GM12892 (cell line): ENCODE results near the gene CDC14B.
"Not testable (repeated sequence)": the region's sequence is repeated elsewhere in the genome, so short reads cannot be mapped to it uniquely, and the experiment has no call there.

Source experiments
- DNase-seq: peaks from one replicate; pipeline ENCODE4 v3.0.0; 2011; ENCODE audit not compliant: insufficient read length
- FAIRE-seq: peaks from 2 replicates; lab custom pipeline; 2011; peaks lifted over from hg19 to GRCh38; lab: Jason Lieb, UNC
- POLR2A ChIP-seq: IDR thresholded peaks from 2 replicates; pipeline ENCODE4 v1.6.1; 2011; ENCODE audit warnings: low read depth, low read length, control low read depth
- POLR2AphosphoS5 ChIP-seq: IDR thresholded peaks from 2 replicates; pipeline ENCODE4 v1.6.1; 2011; ENCODE audit warnings: low read depth, low read length, control low read depth
- TAF1 ChIP-seq: IDR thresholded peaks from 2 replicates; pipeline ENCODE4 v1.6.1; 2011; ENCODE audit warnings: low read depth, mild to moderate bottlenecking, control low read depth, low read length, borderline replicate concordance

CDC14B gene

GRCh38 chr9:96553070-96553469, 66.6 kb downstream of the CDC14B start:
- FAIRE-seq: no peak

GRCh38 chr9:96551403-96551802, 68.2 kb downstream of the CDC14B start:
- no peak for FAIRE-seq
- no peak for DNase-seq
- TF ChIP-seq POLR2A (no peak), POLR2AphosphoS5 (no peak), TAF1 (no peak)

More at GRCh38 chr9:96553070-96553469, 66.6 kb downstream of the CDC14B start:
- TF ChIP-seq TAF1: no peak
- no peak for TF ChIP-seq POLR2AphosphoS5
- no peak for TF ChIP-seq POLR2A
- no peak for DNase-seq

GRCh38 chr9:96550659-96551058, 69.0 kb downstream of the CDC14B start:
- TF ChIP-seq POLR2AphosphoS5 (no peak), POLR2A (no peak), TAF1 (no peak)
- FAIRE-seq: no peak
- no peak for DNase-seq

- DNase-seq: not testable (repeated sequence)
These were observed 76.5 kb downstream of the CDC14B start for GRCh38 chr9:96543131-96543530.

GRCh38 chr9:96540106-96540505, 79.5 kb downstream of the CDC14B start:
- TF ChIP-seq POLR2AphosphoS5 (no peak), POLR2A (no peak), TAF1 (no peak)
- DNase-seq: no peak
- no peak for FAIRE-seq

More at GRCh38 chr9:96543131-96543530, 76.5 kb downstream of the CDC14B start:
- not testable (repeated sequence) for FAIRE-seq

GRCh38 chr9:96532173-96532572, 87.5 kb downstream of the CDC14B start:
- no peak for TF ChIP-seq POLR2AphosphoS5
- TF ChIP-seq TAF1: no peak
- no peak for TF ChIP-seq POLR2A
- FAIRE-seq: no peak
- DNase-seq: no peak

GRCh38 chr9:96524764-96525163, 94.9 kb downstream of the CDC14B start:
- no peak for FAIRE-seq
- TF ChIP-seq POLR2AphosphoS5 (no peak), POLR2A (no peak)
- no peak for DNase-seq

GRCh38 chr9:96524045-96524444, 95.6 kb downstream of the CDC14B start:
- no peak for TF ChIP-seq TAF1
- no peak for TF ChIP-seq POLR2AphosphoS5
- TF ChIP-seq POLR2A: no peak
- FAIRE-seq: no peak
- no peak for DNase-seq

- DNase-seq (no peak), FAIRE-seq (no peak)
- TF ChIP-seq POLR2AphosphoS5 (no peak), POLR2A (no peak), TAF1 (no peak)
These were observed 96.3 kb downstream of the CDC14B start for GRCh38 chr9:96523374-96523773.

GRCh38 chr9:96522366-96522765, 97.3 kb downstream of the CDC14B start:
- DNase-seq: no peak
- no peak for FAIRE-seq

GRCh38 chr9:96519787-96520186, 99.9 kb downstream of the CDC14B start:
- FAIRE-seq (no peak), DNase-seq (no peak)
- no peak for TF ChIP-seq POLR2AphosphoS5
- TF ChIP-seq POLR2A: no peak
- no peak for TF ChIP-seq TAF1

More at GRCh38 chr9:96522366-96522765, 97.3 kb downstream of the CDC14B start:
- TF ChIP-seq TAF1 (no peak), POLR2AphosphoS5 (no peak), POLR2A (no peak)

- no peak for DNase-seq
- no peak for TF ChIP-seq POLR2A
- TF ChIP-seq TAF1: no peak
- no peak for TF ChIP-seq POLR2AphosphoS5
- FAIRE-seq: no peak
These were observed 100.5 kb downstream of the CDC14B start for GRCh38 chr9:96519095-96519494.
